Measurements from ENCODE around the gene GIPC2. TPM values are rescaled to one million over a fixed set of nuclear protein-coding genes. Genes with fewer than 3 reads are reported as not detected.

The GIPC2 gene
- total and polyA plus RNA-seq, 2 donors (not counting 3 experiments of a cell fraction or from before 2014, with no cell fraction given), result 2.8 to 9.6 TPM

- no peak for FAIRE-seq
- H3K4me2 ChIP-seq (ENCODE audit: insufficient read depth, low read length), result no peak overlapping the region
- DNase-seq (ENCODE audit: low read depth, low spot score), result no peak
- dilution Hi-C loops (cut with MboI; ENCODE audit: extremely low pct_ligation_motif_present, low sequenced_read_pairs), result no loop called here
- H3K9ac ChIP-seq (replicated peaks; ENCODE audit: extremely low read depth, insufficient read depth, low read length), result no peak overlapping the region
- intact Hi-C loops (cut with micrococcal nuclease), result no loop called here
- no peak overlapping the region for H2AFZ ChIP-seq (ENCODE audit: low read depth, low read length)
- H3K4me3 ChIP-seq (replicated peaks in 1 of 3; ENCODE audit: insufficient read depth in 1 of 3, low read depth in 1 of 3, low read length in 3 of 3), result no peak overlapping the region
- no peaks in the 10 kb centered on the region for H3K9me1 ChIP-seq (replicated peaks; ENCODE audit: control insufficient read depth, extremely low read depth, insufficient read depth, low read length)
- no peaks in the 10 kb centered on the region for H3K79me2 ChIP-seq (ENCODE audit: control insufficient read depth, insufficient read depth, low read length)
- H3K4me1 ChIP-seq (ENCODE audit: control insufficient read depth, extremely low read depth, insufficient read depth, low read length), result peaks cover 20% of the 10 kb centered on the region
- ChIA-PET POLR2A (no interaction called here), CTCF (interaction anchor here (0.9 to 1.6 kb wide), 3 partner anchors 15 to 38 kb away, joined by 3 to 7 read pairs (median 4); no protein-coding TSS in a partner anchor)
- no peaks in the 10 kb centered on the region for H3K27me3 ChIP-seq (ENCODE audit: control insufficient read depth in 2 of 2, insufficient read depth in 2 of 2, low read length in 2 of 2)
- no peaks in the 10 kb centered on the region for H3K36me3 ChIP-seq (ENCODE audit: control insufficient read depth in 2 of 2, extremely low read depth in 1 of 2, insufficient read depth in 2 of 2, low read length in 2 of 2)
- H3K9me3 ChIP-seq (replicated peaks; ENCODE audit: control insufficient read depth, insufficient read depth, low read length), result no peaks in the 10 kb centered on the region
- no TSS peak for BruUV-seq (replicated peaks)
- TF ChIP-seq JUN (IDR thresholded peaks at IDR 0.05; ENCODE audit: borderline replicate concordance, insufficient read depth, insufficient read length, low read depth) (no peak), EZH2 (IDR thresholded peaks at IDR 0.05; ENCODE audit: borderline replicate concordance, low read depth, low read length, severe bottlenecking) (no peak), GATA2 (IDR thresholded peaks at IDR 0.05; ENCODE audit: insufficient read depth, insufficient read length, low read depth, low read length) (no peak), FOS (IDR thresholded peaks at IDR 0.05; ENCODE audit: borderline replicate concordance, insufficient read depth, low read length) (no peak), POLR2AphosphoS5 (IDR thresholded peaks at IDR 0.05; ENCODE audit: insufficient read depth, low read depth, low read length) (no peak), CTCF (IDR thresholded peaks at IDR 0.05; ENCODE audit: extremely low read depth in 1 of 2, insufficient read depth in 1 of 2, low read depth in 1 of 2, low read length in 2 of 2) (no peak), MAX (IDR thresholded peaks at IDR 0.05; ENCODE audit: insufficient read depth, insufficient read length) (no peak), MYC (IDR thresholded peaks at IDR 0.05; ENCODE audit: low read depth, low read length) (no peak), POLR2A (IDR thresholded peaks at IDR 0.05; ENCODE audit: low read depth, low read length) (no peak)
- no peaks in the 10 kb centered on the region for H4K20me1 ChIP-seq (replicated peaks; ENCODE audit: control insufficient read depth, extremely low read depth, insufficient read depth, low read length)
- no peak overlapping the region for H3K27ac ChIP-seq (ENCODE audit: insufficient read depth, low read depth, low read length)
These were observed 44.8 kb downstream of the GIPC2 start for GRCh38 chr1:78090472-78091133.
